SKM-1 (cell line): Measurements from ENCODE around the gene HTR1D.

Experiments
- DNase-seq: peaks from one replicate; lab custom pipeline; 2025; ENCODE audit not compliant: unreplicated experiment; lab: John Stamatoyannopoulos, UW

Gene HTR1D

GRCh38 chr1:23152966-23153684 is 64.2 kb downstream of the HTR1D start:
- no peak for DNase-seq

- DNase-seq = no peak
Measured at GRCh38 chr1:23150742-23151141, 66.6 kb downstream of the HTR1D start.

- DNase-seq = no peak
Measured at GRCh38 chr1:23150125-23150524, 67.2 kb downstream of the HTR1D start.

DNA sequence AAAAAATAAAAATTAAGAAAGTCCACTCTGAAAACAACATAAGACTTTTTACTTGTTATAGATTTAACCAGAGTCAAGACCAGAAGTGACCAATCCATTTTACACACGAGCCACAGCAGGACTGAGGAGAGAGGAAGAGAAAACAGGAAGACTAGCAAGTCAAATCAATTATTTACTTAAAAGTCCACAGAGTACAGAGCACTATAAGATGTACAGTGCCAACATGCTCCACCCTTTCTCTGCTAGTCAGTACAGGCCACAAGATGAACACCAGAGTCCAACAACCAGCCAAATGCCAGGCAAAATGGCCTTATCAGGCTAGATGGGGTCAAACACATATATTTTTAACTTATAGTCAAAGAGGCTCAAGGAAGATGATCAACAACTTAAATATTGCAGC is 68.2 kb downstream of the HTR1D start:
- DNase-seq = no peak

- no peak for DNase-seq
Measured at GRCh38 chr1:23148084-23148483, 69.2 kb downstream of the HTR1D start.
